Measurements from ENCODE around the gene OOSP3. TPM values are rescaled to one million over a fixed set of nuclear protein-coding genes. Genes with fewer than 3 reads are reported as not detected.

The OOSP3 gene
- total RNA-seq, 1 experiment from 2014 or later, result not detected

DNA sequence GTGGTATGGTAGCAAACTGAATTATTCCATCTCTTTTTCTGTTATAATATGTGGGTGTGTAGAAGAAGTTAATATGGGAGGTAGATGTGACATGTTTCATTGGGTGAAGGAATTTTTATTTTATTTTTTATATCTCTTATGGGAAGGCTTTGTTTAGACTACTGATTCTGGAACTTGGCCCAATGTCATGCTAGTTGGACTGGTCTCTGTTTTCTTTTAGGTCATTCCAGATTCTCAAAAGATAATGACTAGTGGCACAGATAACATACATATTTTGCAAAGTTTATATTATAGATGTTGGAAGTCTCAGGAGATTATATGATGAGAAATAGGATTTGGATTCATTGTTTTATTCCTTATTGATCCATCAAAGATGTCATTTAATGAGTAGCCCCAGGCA, 1.3 kb upstream of the OOSP3 start:
- H3K27me3 ChIP-seq (replicated peaks; ENCODE audit: insufficient read depth, low read depth, low read length, poor library complexity), result no peaks in the 10 kb centered on the region
- DNase-seq (ENCODE audit: low spot score), result no peak
- no peaks in the 10 kb centered on the region for H3K4me1 ChIP-seq (ENCODE audit: insufficient read depth, low read length, poor library complexity, severe bottlenecking)
- no peaks in the 10 kb centered on the region for H3K36me3 ChIP-seq (ENCODE audit: insufficient read depth, low read length, poor library complexity, severe bottlenecking)
- no peaks in the 10 kb centered on the region for H3K9me3 ChIP-seq (ENCODE audit: low read depth, low read length, poor library complexity, severe bottlenecking)
- H3K4me3 ChIP-seq (ENCODE audit: low read depth, low read length, poor library complexity, severe bottlenecking), result no peak overlapping the region
- intact Hi-C loops (cut with micrococcal nuclease; ENCODE audit: unreplicated experiment), result no loop called here
- no peak overlapping the region for H3K27ac ChIP-seq (ENCODE audit: low read depth, low read length, poor library complexity, severe bottlenecking)
- TF ChIP-seq EZH2 (IDR thresholded peaks at IDR 0.05; ENCODE audit: borderline replicate concordance, low read depth, low read length, poor library complexity, severe bottlenecking) (no peak), CTCF (conservative IDR thresholded peaks at IDR 0.05; ENCODE audit: low read depth, low read length) (no peak)
- ChIA-PET POLR2A (ENCODE audit: low non-redundant PET) (no interaction called here), CTCF (no interaction called here)
- BruUV-seq (replicated peaks), result no TSS peak

- H3K4me1 ChIP-seq (ENCODE audit: insufficient read depth, low read length, poor library complexity, severe bottlenecking), result no peaks in the 10 kb centered on the region
- no peak overlapping the region for H3K27ac ChIP-seq (ENCODE audit: low read depth, low read length, poor library complexity, severe bottlenecking)
- no peaks in the 10 kb centered on the region for H3K27me3 ChIP-seq (replicated peaks; ENCODE audit: insufficient read depth, low read depth, low read length, poor library complexity)
- H3K9me3 ChIP-seq (ENCODE audit: low read depth, low read length, poor library complexity, severe bottlenecking), result no peaks in the 10 kb centered on the region
- no peaks in the 10 kb centered on the region for H3K36me3 ChIP-seq (ENCODE audit: insufficient read depth, low read length, poor library complexity, severe bottlenecking)
- no peak for DNase-seq (ENCODE audit: low spot score)
- no TSS peak for BruUV-seq (replicated peaks)
- ChIA-PET POLR2A (ENCODE audit: low non-redundant PET) (no interaction called here), CTCF (no interaction called here)
- TF ChIP-seq EZH2 (IDR thresholded peaks at IDR 0.05; ENCODE audit: borderline replicate concordance, low read depth, low read length, poor library complexity, severe bottlenecking) (no peak), CTCF (conservative IDR thresholded peaks at IDR 0.05; ENCODE audit: low read depth, low read length) (no peak)
- intact Hi-C loops (cut with micrococcal nuclease; ENCODE audit: unreplicated experiment), result loop anchor here (2.0 kb wide), 1 partner anchor 31 kb away; no protein-coding TSS in a partner anchor
- no peak overlapping the region for H3K4me3 ChIP-seq (ENCODE audit: low read depth, low read length, poor library complexity, severe bottlenecking)
Measured at GRCh38 chr11:59877784-59878183, 798 bp upstream of the OOSP3 start.

- DNase-seq (ENCODE audit: low spot score), result no peak
- Histone ChIP-seq H3K9me3 (ENCODE audit: low read depth, low read length, poor library complexity, severe bottlenecking) (no peaks in the 10 kb centered on the region), H3K4me3 (ENCODE audit: low read depth, low read length, poor library complexity, severe bottlenecking) (no peak overlapping the region), H3K27me3 (replicated peaks; ENCODE audit: insufficient read depth, low read depth, low read length, poor library complexity) (no peaks in the 10 kb centered on the region), H3K27ac (ENCODE audit: low read depth, low read length, poor library complexity, severe bottlenecking) (no peak overlapping the region), H3K36me3 (ENCODE audit: insufficient read depth, low read length, poor library complexity, severe bottlenecking) (no peaks in the 10 kb centered on the region), H3K4me1 (ENCODE audit: insufficient read depth, low read length, poor library complexity, severe bottlenecking) (no peaks in the 10 kb centered on the region)
- ChIA-PET CTCF (no interaction called here), POLR2A (ENCODE audit: low non-redundant PET) (no interaction called here)
- TF ChIP-seq EZH2 (IDR thresholded peaks at IDR 0.05; ENCODE audit: borderline replicate concordance, low read depth, low read length, poor library complexity, severe bottlenecking), result no peak
- no peak for TF ChIP-seq CTCF (conservative IDR thresholded peaks at IDR 0.05; ENCODE audit: low read depth, low read length)
- intact Hi-C loops (cut with micrococcal nuclease; ENCODE audit: unreplicated experiment), result loop anchor here (2.0 kb wide), 1 partner anchor 33 kb away; no protein-coding TSS in a partner anchor
- no TSS peak for BruUV-seq (replicated peaks)
Measured at GRCh38 chr11:59879567-59879966, 985 bp downstream of the OOSP3 start.

Measured in A673 (cell line).